ENCODE results near the gene CLIC3.
A peak's percentile ranks its signal among the peaks of the same experiment; 100 is the strongest.

The CLIC3 gene

DNA sequence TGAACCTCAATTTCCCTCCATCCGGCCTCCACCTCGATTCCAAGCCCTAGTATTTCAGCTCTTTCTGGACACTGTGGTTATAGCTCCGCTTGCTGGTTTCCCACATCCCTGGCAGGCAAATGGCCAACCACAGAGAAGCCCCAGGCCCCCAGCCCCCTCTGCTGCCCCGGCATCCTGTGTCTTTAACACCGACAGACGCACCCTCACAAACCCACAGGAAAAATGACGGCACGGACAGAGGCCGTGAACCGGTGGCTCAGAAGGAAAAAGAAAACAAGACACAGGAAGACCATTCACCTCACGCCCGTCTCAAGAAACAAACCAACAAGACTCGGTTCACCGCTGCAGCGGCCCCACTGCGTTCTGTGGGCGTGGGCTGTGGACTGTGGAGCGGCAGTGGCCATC lies 1.5 kb upstream of the CLIC3 start:
- DNase-seq: no peak

DNA sequence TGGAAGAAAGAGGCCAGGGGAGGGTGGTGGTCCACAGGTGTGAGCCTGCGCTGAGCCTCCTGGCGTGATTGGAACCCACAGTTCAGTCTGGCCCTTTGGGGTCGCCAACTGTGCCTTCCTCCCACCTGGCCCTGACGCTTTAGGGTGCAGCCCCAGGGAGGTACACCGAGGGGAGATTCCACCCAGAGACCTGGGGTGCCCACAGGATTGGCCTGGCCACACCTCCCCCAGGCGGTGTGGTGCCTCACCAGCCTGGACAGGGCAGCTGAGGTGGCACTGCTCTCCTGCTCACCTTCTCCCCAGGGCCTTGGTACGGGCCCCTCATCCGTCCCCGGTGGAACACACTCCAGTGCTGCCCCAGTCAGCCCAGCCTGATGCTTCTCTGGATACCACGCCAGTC lies 1.0 kb upstream of the CLIC3 start:
- DNase-seq: no peak

DNA sequence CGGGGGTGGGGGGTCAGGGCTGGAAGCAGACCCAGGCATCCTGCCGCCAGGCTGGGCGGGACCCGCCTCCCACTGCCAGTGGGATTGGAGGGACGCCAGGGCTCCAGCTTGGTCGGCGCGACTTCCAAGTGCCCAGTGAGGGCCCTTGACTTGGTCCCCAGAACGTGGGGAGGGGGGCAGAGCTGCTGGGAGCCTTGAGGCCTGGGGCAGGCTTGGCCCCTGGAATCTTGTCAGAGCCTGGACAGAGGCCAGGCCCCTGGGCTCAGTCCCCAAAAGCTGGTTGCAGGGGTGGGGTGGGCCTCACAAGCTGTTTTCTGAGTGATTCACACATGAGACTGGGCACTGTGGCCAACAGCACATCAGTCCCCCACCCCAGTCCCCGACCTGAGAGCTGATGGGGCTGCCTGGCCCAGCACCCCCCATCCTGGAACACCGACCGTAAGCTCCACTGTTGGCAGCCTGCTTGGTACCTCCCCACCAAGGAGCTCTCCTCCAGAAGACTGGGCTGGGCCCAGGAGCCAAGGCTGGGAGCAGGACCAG lies 526 bp downstream of the CLIC3 start:
- DNase-seq: peak; percentile 51

DNA sequence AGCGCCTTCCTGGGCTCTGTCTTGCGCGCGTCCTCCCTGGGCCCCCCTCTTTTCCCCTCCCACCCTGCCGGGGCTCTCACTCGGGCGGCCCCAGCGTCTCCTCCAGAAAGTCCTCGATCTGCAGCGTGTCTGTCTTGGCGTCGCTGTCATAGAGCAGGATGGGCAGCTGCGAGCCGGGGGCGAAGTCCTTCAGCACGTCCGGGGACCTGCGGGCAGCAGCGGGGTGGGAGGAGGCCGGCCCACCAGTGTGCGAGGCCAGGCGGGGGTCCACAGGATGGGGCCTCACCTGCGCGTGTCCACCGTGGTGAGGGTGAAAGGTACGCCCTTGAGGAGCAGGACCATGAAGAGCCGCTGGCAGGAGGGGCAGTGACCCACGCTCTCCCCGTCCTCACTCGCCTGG lies 1.0 kb downstream of the CLIC3 start:
- DNase-seq: no peak

DNA sequence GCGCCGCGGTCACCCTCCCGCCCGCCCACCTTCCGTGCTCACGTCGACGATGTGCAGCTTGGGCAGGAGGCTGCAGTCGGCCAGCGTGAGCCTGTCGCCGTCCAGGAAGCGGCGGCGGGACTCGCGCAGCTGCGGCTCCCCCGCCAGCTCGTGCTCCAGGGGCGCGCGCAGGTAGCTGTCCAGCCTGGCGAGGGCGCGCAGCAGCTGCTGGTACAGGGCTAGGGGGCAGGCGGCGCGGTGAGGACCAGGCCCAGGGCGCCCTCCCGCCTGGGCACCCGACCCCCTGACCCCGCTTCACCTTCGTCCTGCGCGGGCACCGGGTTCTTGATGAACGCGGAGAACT lies 1.5 kb downstream of the CLIC3 start:
- DNase-seq: no peak

DNA sequence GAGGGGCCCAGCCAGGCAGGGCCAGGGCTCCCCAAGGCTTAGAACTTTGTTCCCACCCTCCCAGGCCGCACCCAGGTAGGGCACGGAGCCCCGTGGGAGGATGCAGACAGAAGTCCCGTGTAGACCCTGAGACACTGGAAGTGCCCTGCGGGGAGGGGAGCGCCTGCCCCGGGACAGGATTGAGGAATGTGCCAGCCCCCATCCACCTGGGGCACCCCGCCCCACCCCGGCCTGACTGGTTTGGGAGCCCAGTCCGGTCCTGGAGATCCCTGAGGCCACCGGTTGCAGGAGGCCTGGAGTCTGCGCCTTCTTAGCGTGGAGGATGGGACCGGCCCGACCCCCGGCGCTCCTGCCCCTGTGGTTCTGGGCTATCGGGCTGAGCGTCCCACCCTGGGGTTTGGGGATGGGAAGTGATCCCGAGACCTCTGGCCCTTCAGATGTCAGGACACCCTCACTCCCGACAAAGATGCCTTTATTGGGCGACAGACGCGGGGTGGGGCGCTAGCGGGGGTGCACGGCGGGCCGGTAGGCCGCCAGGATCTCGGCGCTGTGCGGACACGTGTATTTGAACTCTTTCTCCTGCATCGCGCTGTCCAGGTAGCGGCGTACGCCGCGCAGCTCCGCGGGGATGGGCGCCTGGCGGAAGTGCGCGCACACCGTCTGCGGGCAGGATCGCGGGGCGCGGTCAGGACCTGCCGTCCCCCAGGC lies 2.0 kb downstream of the CLIC3 start:
- DNase-seq: no peak

DNA sequence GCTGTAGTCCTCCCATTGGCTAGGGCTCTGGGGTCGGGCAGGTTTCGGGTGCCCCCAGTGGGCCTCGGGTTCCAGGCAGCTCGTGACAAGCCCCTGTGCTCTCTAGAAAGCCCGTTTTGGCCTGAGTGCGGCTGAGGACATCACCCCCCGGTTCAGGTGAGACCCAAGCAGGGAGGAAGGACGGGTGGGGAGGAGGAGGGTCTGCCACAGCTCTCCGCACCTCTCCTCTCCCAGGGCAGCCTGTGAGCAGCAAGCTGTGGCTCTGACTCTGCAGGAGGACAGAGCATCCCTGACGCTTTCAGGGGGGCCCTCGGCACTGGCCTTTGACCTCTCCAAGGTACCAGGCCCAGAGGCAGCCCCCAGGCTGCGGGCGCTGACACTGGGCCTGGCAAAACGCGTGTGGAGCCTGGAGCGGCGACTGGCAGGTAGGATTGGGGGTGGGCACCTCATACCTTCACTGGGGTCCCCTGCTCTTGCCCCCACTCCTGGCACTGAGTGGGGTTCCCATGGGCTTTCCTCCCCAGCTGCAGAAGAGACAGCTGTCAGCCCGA lies 3.5 kb downstream of the CLIC3 start:
- no peak for DNase-seq

DNA sequence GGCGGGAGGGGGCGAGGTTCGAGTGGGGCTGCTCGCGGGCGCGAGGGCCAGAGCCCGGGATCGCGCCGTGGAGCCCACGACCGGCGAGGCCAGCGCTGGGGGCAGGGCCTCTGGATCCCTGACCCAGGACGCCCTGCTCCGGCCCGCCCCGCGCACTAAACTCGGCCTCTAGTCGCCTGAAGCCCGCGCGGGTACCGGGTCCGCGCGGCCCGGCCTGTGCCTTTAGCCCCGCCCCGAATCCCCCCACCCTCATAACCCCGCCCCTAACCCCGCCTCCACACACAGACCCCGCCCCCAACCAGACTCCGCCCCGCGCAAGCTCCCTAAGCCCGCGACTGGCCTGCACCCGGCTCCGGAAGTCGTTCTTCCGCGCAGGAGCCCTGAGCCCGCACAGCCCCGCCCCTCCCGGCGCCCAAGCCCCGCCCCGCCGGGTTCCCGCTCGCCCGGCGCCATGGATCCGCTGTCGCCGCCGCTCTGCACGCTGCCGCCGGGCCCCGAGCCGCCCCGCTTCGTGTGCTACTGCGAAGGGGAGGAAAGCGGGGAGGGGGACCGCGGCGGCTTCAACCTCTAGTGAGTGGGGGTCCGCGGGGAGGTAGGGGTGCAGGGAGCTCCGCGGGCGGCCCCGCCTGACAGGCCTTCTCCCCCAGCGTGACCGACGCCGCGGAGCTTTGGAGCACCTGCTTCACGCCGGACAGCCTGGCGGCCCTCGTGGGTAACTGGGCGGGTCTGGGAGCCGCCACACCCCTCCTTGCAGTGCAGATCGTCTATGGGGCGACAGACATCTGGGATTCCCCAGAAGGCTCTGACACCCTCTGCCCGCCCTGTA lies 4.2 kb downstream of the CLIC3 start, which contains the start of gene PAXX:
Gene PAXX, plus strand, starts transcription at position 430 of the 826 bp plus-strand sequence. Its CDS starts 22 bp downstream, at position 452.
- DNase-seq: peak; percentile 96

DNA sequence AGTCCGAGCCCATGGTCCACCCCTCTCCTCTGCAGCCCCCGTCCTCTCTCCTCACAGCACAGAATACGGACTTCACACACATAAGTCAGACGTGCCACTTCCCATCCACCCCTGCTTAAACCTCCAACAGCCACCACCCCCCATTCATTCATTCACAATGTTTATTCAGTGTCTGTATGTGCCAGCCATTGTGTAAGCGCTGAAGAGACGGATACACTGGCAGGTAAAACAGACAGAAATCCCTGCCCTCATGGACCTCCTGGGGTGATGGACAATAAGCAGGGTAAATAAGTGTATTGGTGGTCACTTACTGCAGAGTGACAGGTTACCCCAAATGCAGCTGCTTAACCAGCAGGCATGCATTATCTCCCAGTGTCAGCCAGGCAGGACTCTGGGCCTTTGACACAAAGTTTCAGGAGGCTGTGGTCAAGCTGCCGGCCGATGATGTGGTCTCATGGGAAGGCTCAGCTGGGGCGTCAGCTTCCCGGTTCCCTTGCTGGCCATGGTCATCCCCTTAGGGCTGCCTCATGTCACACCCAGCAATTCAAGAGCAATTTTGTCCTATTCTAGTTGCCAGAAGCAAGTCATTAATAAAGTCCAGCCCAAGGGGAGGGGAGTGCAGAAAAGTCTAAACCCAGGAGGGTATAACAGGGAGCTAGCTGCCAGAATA lies 6.0 kb downstream of the CLIC3 start:
- DNase-seq: no peak

DNA sequence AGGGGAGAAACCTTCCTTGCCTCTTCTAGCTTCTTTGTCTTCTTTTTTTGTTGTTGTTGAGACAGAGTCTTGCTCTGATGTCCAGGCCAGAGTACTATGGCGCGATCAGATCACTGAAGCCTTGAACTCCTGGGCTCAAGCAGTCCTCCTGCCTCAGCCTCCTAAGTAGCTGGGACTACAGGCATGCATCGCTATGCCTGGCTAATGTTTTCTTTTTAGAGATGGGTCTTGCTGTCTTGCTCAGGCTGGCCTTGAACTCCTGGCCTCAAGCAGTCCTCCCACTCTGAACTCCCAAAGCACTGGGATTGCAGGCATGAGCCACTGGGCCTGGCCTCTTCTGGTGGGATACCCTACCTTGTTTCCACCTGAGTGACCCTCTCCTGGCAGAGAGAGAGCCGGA lies 7.5 kb downstream of the CLIC3 start:
- DNase-seq: no peak

DNA sequence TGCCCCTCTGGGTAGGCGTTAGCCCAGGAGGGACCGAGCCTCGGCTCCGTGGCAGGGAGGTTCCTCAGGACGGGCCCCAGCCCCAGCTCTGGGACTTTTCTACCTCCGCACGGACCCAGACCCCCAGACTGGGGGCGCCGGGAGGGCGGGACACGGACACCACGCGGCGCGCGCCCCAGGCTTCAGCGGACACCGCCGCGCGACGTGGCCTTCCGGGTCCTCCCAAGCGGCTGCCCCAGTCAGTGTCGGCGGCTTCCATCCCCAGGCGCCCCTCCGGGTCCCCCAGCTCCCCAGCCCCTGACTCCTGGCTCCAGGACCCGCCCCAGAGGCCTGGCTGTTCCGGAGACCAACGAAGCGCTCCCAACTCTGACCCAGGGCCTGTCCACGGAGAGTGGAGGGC lies 10.5 kb downstream of the CLIC3 start:
- DNase-seq: no peak

DNA sequence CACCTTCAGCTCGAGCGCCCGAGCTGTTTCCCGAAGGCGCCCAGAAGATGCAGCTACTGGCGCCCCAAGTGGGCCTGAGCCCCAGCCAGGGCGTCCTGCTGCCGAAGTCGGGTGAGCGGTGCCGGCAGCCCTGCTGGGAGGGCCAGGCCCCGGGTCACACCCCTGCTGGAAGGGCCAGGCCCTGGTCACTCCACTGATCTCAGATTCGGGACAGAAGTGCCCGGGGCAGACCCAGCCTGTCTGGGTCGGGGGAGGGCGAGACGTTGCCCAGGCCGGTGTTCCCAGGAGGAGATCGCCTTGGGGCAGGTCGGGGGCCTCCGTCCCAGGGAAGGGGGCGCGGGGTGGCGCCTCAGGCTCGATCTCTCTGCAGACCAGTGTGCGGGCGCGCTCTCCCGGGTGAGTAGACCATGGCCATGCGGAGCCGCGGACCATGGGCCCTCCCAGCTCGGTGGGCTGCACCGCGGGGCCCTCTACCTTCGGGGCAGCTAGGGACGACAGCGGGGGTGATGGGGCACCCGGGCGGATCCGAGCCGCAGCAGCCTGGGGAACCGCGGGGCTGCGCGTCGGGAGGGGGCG lies 11.3 kb downstream of the CLIC3 start:
- no peak for DNase-seq

DNA sequence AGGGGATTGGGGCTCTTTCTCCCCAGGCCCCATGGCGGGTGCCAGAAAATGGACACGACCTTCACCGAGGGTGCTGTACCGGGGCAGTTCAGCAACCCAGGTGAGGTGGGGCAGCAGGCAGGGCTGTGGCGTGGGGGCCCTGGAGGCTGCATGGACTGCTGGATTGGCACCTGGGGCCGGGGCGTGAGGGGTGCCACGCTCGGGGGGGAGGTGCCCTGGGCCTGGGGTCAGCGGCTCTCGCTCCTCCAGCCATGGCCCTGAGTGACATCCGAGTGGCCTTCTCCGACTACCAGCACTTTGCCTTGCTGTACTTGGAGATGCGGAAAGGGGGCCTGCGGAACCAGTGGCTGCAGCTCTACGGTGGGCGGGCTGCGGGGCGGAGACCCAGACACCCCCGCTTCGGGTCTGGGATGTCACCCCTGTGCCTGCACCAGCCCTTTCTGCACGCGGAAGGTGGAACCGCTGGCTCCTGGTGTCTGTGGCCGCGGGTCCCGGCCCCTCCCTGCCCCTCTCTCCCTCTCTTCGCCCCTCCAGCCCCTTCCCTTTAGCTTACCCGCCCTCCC lies 11.8 kb downstream of the CLIC3 start:
- DNase-seq: no peak

DNA sequence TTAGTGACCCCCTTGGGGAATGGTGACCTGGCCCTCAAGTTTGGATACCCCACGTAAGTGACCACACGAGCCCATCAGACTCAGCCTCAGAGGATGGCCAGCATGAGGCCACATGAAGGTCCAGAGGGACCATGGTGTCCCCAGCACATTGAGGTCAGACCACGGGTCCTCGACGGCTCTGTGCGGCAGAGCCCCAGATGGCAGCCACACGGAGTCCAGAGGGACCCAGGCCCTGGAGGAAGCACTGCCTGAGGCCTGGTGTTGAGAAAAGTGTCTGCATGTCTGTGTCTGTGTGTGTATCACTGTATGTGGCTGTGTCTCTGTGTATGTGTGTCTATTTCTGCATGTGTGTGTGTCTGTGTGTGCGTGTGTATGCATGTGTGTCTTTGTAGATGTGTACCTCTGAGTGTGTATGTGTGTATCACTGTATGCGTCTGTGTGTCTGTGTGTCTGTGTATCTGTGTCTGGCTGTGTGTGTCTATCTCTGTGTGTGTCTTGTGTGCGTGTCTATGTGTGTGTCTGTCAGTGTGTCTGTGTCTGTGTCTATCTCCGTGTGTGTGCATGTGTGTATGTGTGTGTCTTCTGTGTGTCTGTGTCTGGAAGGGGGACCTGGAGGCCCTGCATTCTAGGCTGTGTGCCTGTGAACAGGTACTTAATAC lies 12.6 kb downstream of the CLIC3 start:
- no peak for DNase-seq

DNA sequence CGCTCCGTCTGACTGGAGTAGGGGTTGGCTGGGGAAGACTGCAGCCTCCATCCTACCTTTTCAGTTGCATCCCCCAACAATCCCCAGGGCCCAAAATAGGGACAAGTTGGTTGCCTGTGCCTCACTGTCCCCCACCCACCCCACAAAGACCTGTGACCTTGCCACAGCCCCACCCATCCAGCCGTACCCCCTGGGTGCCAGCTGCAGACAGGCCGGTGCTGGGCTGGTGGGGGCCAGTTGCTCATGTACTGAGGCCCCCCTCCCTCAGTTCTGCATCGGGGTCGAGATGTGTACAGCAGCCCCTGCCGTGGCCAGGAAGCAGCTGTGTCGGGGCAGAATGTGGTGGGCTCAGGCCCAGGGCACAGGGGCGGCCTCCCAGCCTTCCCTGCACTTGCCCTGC lies 13.2 kb downstream of the CLIC3 start:
- DNase-seq: no peak

DNA sequence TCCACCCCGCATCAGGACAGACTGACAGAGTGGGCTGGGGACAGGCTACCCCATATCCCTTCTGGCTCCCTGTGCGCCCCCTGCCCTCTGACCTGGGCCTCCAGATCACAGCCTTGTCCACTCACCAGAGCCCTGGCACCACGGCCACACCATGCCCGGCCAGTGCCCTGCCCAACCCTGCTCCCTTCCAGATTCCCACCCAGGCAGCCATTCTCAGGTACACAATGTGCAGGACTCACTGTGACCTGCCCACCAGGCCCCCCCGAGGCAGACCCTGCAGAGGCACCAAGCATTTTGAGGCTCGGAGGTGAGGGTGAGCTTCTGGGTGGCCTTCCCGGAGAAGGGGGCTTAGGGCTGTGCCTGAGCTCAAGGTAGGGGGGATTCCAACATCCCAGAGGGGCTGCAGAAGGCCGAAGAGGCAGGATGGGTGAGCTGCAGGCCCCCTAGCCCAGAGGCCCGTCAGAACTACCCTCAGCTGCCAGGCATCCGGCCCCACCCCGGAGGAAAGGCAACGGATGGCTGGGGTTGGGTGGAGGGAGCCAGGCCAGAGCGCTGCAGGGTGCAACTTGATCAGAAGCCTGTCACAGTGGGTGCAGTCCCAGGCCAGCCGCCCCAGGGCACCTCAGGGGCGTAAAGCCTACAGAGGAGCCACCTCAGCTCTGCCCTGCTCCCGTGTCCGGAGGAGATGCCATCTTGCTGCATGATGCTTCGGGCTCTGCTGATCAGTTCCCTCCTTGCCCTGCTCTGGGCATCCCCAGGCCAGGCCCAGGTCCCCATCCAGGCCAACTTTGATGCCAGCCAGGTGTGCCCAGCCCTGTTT lies 13.9 kb downstream of the CLIC3 start, which contains the start of gene LCNL1:
Gene LCNL1, plus strand, starts transcription at position 762 of the 820 bp plus-strand sequence. CDS start 594 bp downstream, outside the sequence.
- DNase-seq: no peak

DNA sequence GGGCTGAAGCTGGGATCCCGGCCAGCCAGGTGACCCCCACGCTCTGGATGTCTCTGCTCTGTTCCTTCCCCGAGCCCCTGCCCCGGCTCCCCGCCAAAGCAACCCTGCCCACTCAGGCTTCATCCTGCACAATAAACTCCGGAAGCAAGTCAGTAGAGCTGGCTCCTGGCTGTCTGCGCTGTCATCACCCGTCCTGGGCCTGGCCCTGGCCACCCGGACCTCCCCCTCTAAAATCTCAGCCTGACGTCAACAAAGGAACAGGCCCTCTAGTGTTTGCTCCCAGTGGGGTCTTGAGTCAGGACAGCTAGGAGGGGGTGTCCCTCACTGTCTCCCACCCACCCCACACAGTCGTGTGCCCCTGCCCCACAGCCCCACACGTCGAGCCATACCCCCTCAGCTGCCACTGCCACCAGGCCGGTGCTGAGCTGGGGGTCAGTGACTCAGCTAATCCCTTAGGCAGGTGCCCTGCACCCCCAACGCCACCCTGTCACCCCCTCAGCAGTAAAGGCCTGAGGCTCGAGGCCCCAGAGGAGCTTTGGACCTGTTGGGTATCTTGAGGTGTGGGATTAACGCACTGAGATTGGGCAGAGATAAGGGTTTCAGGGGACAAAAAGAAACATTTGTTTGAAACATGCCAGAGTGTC lies 14.7 kb downstream of the CLIC3 start:
- no peak for DNase-seq

DNA sequence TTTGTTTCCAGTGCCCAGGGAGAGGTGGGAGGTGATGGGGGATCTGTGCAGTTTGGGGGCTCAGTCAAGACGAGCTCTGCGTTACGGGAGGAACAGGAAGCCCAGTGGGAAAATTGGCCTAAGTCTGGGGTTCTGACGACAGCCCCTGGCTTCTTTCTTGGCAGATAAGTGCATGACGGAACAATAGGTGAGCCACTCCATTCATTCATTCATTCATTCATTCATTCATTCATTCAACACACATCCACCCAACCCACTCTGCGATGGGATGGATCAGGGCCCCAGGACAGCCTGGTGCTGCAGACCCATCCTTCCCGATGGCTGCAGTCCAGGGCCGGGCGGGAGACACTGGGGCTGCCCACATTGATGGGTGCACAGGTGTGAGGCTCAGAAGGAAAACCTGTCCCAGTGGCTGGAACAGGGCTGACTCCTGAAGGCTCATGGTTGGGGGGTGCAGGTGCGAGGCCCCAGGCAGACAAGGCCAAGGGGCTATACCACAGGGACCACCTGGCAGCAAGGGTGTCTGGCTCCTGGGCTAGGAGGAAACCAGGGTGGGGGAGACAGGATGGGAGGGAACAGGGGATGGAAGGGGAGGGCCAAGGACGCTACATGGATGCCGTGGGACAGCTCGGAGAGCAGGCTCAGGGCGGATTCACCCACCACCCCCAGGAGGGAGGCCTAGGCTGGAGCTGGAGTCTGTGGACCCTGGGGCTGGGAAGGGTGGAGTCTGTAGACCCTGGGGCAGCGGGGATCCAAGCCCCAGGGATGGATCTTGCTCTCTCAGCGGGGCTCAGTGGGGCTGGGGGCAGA lies 15.5 kb downstream of the CLIC3 start:
- no peak for DNase-seq

DNA sequence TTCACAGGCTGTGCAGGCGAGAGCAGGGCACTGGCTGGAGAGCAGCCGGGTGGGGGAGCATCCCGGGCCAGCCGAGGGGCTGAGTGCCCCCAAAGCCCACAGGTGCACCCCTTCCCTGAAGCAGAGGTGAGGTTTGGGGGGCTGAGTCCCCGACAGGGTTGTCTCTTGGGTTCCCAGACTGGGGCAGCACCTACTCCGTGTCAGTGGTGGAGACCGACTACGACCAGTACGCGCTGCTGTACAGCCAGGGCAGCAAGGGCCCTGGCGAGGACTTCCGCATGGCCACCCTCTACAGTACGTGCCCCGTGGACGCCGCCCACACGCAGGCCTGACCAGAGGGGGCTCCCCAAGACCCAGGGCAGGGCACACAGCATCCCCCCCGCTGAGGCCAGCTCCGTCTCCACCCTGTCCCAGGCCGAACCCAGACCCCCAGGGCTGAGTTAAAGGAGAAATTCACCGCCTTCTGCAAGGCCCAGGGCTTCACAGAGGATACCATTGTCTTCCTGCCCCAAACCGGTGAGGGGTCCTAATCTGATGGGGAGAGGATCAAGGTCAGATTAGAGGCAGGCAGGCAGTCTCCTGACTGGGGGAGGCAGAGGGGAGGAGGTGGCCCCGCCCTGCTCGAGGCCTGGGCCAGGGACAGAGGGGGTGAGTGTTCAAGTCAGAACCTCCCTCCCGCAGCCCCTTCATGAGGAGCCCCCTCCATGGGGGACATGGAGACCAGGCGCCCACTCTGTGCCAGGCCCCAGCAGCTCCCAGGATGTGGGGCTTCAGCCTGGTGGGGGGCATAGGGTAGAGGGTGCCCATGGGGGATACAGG lies 16.4 kb downstream of the CLIC3 start:
- DNase-seq: no peak

Data from hematopoietic multipotent progenitor cell treated with erythropoietin and hydrocortisone succinate and interleukin-3 and kit ligand, for 6 days (in vitro differentiated cells).